ENCODE data around the gene USF1. TPM values are rescaled to one million over a fixed set of nuclear protein-coding genes. Genes with fewer than 3 reads are reported as not detected.

Gene USF1
- total and polyA plus RNA-seq, 4 donors = 19.2 to 43.5 (median 27.2) TPM

DNA sequence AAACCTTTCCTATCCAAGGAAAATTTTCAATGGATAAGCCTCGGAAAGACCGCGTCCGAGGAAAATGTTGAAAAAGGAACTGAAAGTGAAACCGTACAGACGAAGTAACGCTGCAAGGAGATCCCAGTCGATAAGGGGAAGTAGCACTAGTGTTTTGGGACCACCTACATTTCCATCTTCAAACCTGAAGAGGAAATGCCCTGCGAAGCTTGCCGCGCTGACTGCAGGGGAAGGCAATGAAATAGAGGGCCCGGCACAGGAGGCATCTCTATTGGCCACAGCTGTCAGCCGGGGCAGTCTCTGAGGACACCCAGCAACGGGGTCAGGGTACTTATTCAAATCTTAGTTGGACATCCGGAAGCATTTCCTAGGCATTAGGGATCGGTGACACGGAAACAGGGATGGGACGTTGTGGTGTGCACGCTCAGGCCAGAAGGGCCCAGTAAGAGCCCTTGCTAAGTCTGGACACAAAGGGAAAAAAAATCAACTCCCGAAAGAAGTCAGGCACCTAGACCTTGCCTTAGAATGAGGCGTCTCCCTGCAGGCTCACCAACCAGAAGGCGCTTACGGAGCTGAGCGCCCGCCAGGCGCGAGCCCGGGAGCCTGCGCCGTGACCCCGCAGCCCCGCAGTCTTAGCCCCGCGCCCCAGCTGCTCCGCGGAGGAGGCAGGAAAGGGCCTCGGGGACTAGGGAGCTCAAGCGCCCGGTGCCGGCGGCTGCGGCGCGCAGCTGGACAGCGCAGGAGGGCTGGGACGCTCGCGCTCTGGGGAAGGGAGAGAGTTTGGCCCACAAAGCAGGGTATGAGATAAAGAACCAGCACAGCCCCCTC is 655 bp downstream of the USF1 start:
- WGBS = under 1% methylated on average over 48 of the region's 48 CpGs
- Histone ChIP-seq H3K27ac (ENCODE audit: low read depth in 1 of 2, low read length in 2 of 2) (peak overlapping the region; percentile 85 to 92), H3K9ac (ENCODE audit: low read depth in 1 of 2, low read length in 2 of 2) (peak overlapping the region; percentile 85 to 96), H3K27me3 (ENCODE audit: control insufficient read depth in 4 of 4, insufficient read depth in 4 of 4, low read length in 3 of 4) (no peaks in the 10 kb centered on the region), H3K4me1 (ENCODE audit: control insufficient read depth in 4 of 4, insufficient read depth in 4 of 4, low read length in 3 of 4) (peaks cover 3 to 19% (median 9%) of the 10 kb centered on the region in 4 donors), H3K4me3 (ENCODE audit: low read depth in 1 of 3, low read length in 3 of 3) (peak overlapping the region; percentile 89 to 97 (median 91)), H3K36me3 (ENCODE audit: control insufficient read depth in 4 of 4, insufficient read depth in 3 of 4, low read depth in 1 of 4, low read length in 3 of 4) (peaks cover 0 to 27% (median 25%) of the 10 kb centered on the region in 4 donors), H3K9me3 (ENCODE audit: control insufficient read depth in 4 of 4, low read length in 3 of 4) (peaks cover 0 to 7% (median 2%) of the 10 kb centered on the region in 4 donors)
- peak; percentile 72 for DNase-seq (ENCODE audit: low spot score)
- TF ChIP-seq TAF1 (conservative IDR thresholded peaks at IDR 0.05) (peak; percentile 82), HNF4A (conservative IDR thresholded peaks at IDR 0.05) (peak; percentile 43 to 44), EGR1 (IDR thresholded peaks at IDR 0.05; ENCODE audit: low read depth in 2 of 2) (peak in 1 of 2 donors; percentile 42), GABPA (IDR thresholded peaks at IDR 0.05 in 1 of 2, conservative IDR thresholded peaks at IDR 0.05 in 1 of 2) (peak in 1 of 2 donors; percentile 76), REST (IDR thresholded peaks at IDR 0.05) (peak; percentile 55), YY1 (IDR thresholded peaks at IDR 0.05) (no peak), FOXA2 (IDR thresholded peaks at IDR 0.05) (no peak), JUND (IDR thresholded peaks at IDR 0.05) (no peak), RAD21 (IDR thresholded peaks at IDR 0.05) (peak in 1 of 2 donors; percentile 37), SP1 (IDR thresholded peaks at IDR 0.05) (peak; percentile 56), HNF4G (IDR thresholded peaks at IDR 0.05) (peak; percentile 24), NR2F2 (IDR thresholded peaks at IDR 0.05) (peak; percentile 59), RXRA (IDR thresholded peaks at IDR 0.05) (peak; percentile 59 to 62)
- TF ChIP-seq, protein P1, sequence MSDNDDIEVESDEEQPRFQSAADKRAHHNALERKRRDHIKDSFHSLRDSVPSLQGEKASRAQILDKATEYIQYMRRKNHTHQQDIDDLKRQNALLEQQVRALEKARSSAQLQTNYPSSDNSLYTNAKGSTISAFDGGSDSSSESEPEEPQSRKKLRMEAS (IDR thresholded peaks at IDR 0.05) = peak; percentile 59
- TF ChIP-seq, protein P2, sequence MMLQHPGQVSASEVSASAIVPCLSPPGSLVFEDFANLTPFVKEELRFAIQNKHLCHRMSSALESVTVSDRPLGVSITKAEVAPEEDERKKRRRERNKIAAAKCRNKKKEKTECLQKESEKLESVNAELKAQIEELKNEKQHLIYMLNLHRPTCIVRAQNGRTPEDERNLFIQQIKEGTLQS (IDR thresholded peaks at IDR 0.05) = no peak

DNA sequence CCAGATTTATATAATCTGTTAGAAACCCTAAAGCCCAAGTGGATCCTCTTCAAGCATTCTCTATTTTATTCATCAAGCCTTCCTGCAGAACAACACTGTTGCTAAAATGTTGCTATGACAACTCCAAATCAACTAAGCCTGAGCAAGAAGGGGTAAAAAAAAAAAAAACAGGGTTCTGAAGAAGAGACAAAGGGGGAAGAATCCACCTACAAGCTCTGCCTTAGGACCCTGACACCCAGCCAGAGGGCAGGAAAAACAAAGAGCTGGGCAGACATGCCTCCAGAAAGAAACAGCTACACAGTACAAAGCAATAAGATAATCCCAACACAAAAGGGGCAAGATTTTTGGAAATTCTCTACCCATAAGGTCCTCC is 1.3 kb downstream of the USF1 start:
- TF ChIP-seq HNF4A (conservative IDR thresholded peaks at IDR 0.05) = no peak
- no peak for TF ChIP-seq JUND (IDR thresholded peaks at IDR 0.05)
- TF ChIP-seq RXRA (IDR thresholded peaks at IDR 0.05) = no peak
- TF ChIP-seq HNF4G (IDR thresholded peaks at IDR 0.05) = no peak
- TF ChIP-seq FOXA2 (IDR thresholded peaks at IDR 0.05) = no peak
- TF ChIP-seq SP1 (IDR thresholded peaks at IDR 0.05) = no peak
- no peak for TF ChIP-seq EGR1 (IDR thresholded peaks at IDR 0.05; ENCODE audit: low read depth in 2 of 2)
- TF ChIP-seq FOXA1 (IDR thresholded peaks at IDR 0.05) = no peak
- no peak for TF ChIP-seq REST (IDR thresholded peaks at IDR 0.05)
- H3K27me3 ChIP-seq (ENCODE audit: control insufficient read depth in 4 of 4, insufficient read depth in 4 of 4, low read length in 3 of 4) = no peaks in the 10 kb centered on the region
- H3K36me3 ChIP-seq (ENCODE audit: control insufficient read depth in 4 of 4, insufficient read depth in 3 of 4, low read depth in 1 of 4, low read length in 3 of 4) = peaks cover 2 to 33% (median 28%) of the 10 kb centered on the region in 4 donors
- peak overlapping the region; percentile 85 to 96 for H3K9ac ChIP-seq (ENCODE audit: low read depth in 1 of 2, low read length in 2 of 2)
- peak overlapping the region; percentile 89 to 97 (median 91) for H3K4me3 ChIP-seq (ENCODE audit: low read depth in 1 of 3, low read length in 3 of 3)
- DNase-seq (ENCODE audit: low spot score) = no peak
- peak overlapping the region; percentile 85 to 92 for H3K27ac ChIP-seq (ENCODE audit: low read depth in 1 of 2, low read length in 2 of 2)
- peaks cover 0 to 7% (median 2%) of the 10 kb centered on the region in 4 donors for H3K9me3 ChIP-seq (ENCODE audit: control insufficient read depth in 4 of 4, low read length in 3 of 4)
- peaks cover 3 to 25% (median 9%) of the 10 kb centered on the region in 4 donors for H3K4me1 ChIP-seq (ENCODE audit: control insufficient read depth in 4 of 4, insufficient read depth in 4 of 4, low read length in 3 of 4)

Data from liver (tissue), 9 donors.